HG02981 (cell line): ENCODE results near the gene KDM1B.

ENCODE experiments used
- ATAC-seq: cut with Tn5 transposase; IDR thresholded peaks from one replicate; pipeline ENCODE4 v1.9.1; 2021; ENCODE audit warnings: mild to moderate bottlenecking, moderate library complexity; ENCODE audit not compliant: unreplicated experiment

KDM1B gene

GRCh38 chr6:18155150-18155863, at the start of gene KDM1B:
Gene KDM1B, plus strand, starts transcription at chr6:18155422. Its CDS starts 4,474 bp downstream, at chr6:18159896.
- ATAC-seq = peak; percentile 88

GRCh38 chr6:18107061-18107460, 48.2 kb upstream of the KDM1B start:
- no peak for ATAC-seq

GRCh38 chr6:18110162-18110561, 45.1 kb upstream of the KDM1B start:
- no peak for ATAC-seq

- ATAC-seq = no peak
Measured at GRCh38 chr6:18115356-18115755, 39.9 kb upstream of the KDM1B start.

GRCh38 chr6:18117136-18117535, 38.1 kb upstream of the KDM1B start:
- ATAC-seq = no peak

GRCh38 chr6:18118330-18118729, 36.9 kb upstream of the KDM1B start:
- ATAC-seq = no peak

- no peak for ATAC-seq
Measured at GRCh38 chr6:18119236-18119635, 36.0 kb upstream of the KDM1B start.

- no peak for ATAC-seq
Measured at GRCh38 chr6:18121580-18122127, 33.6 kb upstream of the KDM1B start.

- ATAC-seq = peak; percentile 99
Measured at GRCh38 chr6:18122128-18123093, 32.8 kb upstream of the KDM1B start, which contains the start of gene NHLRC1. Gene NHLRC1, minus strand, starts transcription at chr6:18122677. Its CDS starts 71 bp downstream, at chr6:18122606.

- no peak for ATAC-seq
Measured at GRCh38 chr6:18126121-18126520, 29.1 kb upstream of the KDM1B start.

GRCh38 chr6:18132346-18132745, 22.9 kb upstream of the KDM1B start:
- no peak for ATAC-seq

GRCh38 chr6:18135171-18135570, 20.1 kb upstream of the KDM1B start:
- no peak for ATAC-seq

- ATAC-seq = no peak
Measured at GRCh38 chr6:18136260-18136659, 19.0 kb upstream of the KDM1B start.

GRCh38 chr6:18138906-18139305, 16.3 kb upstream of the KDM1B start:
- ATAC-seq = no peak

- ATAC-seq = no peak
Measured at GRCh38 chr6:18139935-18140621, 15.1 kb upstream of the KDM1B start.

GRCh38 chr6:18141805-18142590, 13.2 kb upstream of the KDM1B start:
- no peak for ATAC-seq

GRCh38 chr6:18142591-18142861, 12.7 kb upstream of the KDM1B start:
- ATAC-seq = no peak

GRCh38 chr6:18147160-18147559, 8.1 kb upstream of the KDM1B start:
- no peak for ATAC-seq

- ATAC-seq = no peak
Measured at GRCh38 chr6:18147616-18148015, 7.6 kb upstream of the KDM1B start.

GRCh38 chr6:18148304-18149025, 6.8 kb upstream of the KDM1B start:
- ATAC-seq = no peak
